Astrocyte (in vitro differentiated cells and primary cell): Measurements from ENCODE around the gene ORM1. TPM values are rescaled to one million over a fixed set of nuclear protein-coding genes. Genes with fewer than 3 reads are reported as not detected.

Experiments used
- DNase-seq: peaks from one replicate; pipeline ENCODE4 v3.0.0-alpha.2; 2010; ENCODE audit warnings: low read depth
- FAIRE-seq: peaks from 2 replicates; lab custom pipeline; 2011; peaks lifted over from hg19 to GRCh38; lab: Jason Lieb, UNC
- H2AFZ ChIP-seq: 2 replicates; pipeline ENCODE4 v1.6.0; 2012; ENCODE audit warnings: low read depth, low read length, inconsistent platforms
- H3K27ac ChIP-seq: 2 replicates; pipeline ENCODE4 v1.5.1; 2011; ENCODE audit warnings: low read depth, low read length, inconsistent platforms
- H3K27me3 ChIP-seq: 2 replicates; pipeline ENCODE4 v1.6.0; 2011; ENCODE audit warnings: low read length, inconsistent platforms; ENCODE audit not compliant: insufficient read depth
- H3K36me3 ChIP-seq: 2 replicates; pipeline ENCODE4 v1.5.1; 2011; ENCODE audit warnings: low read length, inconsistent platforms; ENCODE audit not compliant: insufficient read depth
- H3K4me1 ChIP-seq: 2 replicates; pipeline ENCODE4 v1.5.1; 2011; ENCODE audit warnings: low read length, inconsistent platforms; ENCODE audit not compliant: insufficient read depth
- H3K4me2 ChIP-seq: 2 replicates; pipeline ENCODE4 v1.6.0; 2012; ENCODE audit warnings: low read length, inconsistent platforms
- H3K4me3 ChIP-seq: 2 replicates; pipeline ENCODE4 v1.5.1; 2011; ENCODE audit warnings: low read depth, mild to moderate bottlenecking, low read length, inconsistent platforms; ENCODE audit not compliant: insufficient read depth
- H3K79me2 ChIP-seq: 2 replicates; pipeline ENCODE4 v1.6.0; 2012; ENCODE audit warnings: mild to moderate bottlenecking, low read length, inconsistent platforms; ENCODE audit not compliant: insufficient read depth
- H3K9ac ChIP-seq: 2 replicates; pipeline ENCODE4 v1.6.0; 2012; ENCODE audit warnings: mild to moderate bottlenecking, low read length, inconsistent platforms
- H3K9me3 ChIP-seq: 2 replicates; pipeline ENCODE4 v1.5.1; 2012; ENCODE audit warnings: low read depth, mild to moderate bottlenecking, low read length, inconsistent platforms; ENCODE audit not compliant: insufficient read depth
- H4K20me1 ChIP-seq: 2 replicates; pipeline ENCODE4 v1.6.0; 2012; ENCODE audit warnings: low read length, inconsistent platforms; ENCODE audit not compliant: insufficient read depth
- H3K27ac Mint-ChIP-seq: one replicate; pipeline ENCODE4 v1.8.0; 2021; ENCODE audit warnings: mild to moderate bottlenecking, mixed read lengths; ENCODE audit not compliant: unreplicated experiment
- H3K27me3 Mint-ChIP-seq: one replicate; pipeline ENCODE4 v1.8.0; 2021; ENCODE audit warnings: low read depth, mixed read lengths; ENCODE audit not compliant: unreplicated experiment
- H3K36me3 Mint-ChIP-seq: one replicate; pipeline ENCODE4 v1.8.0; 2021; ENCODE audit warnings: low read depth, mixed read lengths; ENCODE audit not compliant: unreplicated experiment
- H3K4me1 Mint-ChIP-seq: one replicate; pipeline ENCODE4 v1.8.0; 2021; ENCODE audit warnings: low read depth, mixed read lengths; ENCODE audit not compliant: unreplicated experiment
- H3K4me3 Mint-ChIP-seq: one replicate; pipeline ENCODE4 v1.8.0; 2021; ENCODE audit warnings: mild to moderate bottlenecking, moderate library complexity, mixed read lengths; ENCODE audit not compliant: unreplicated experiment
- H3K9me3 Mint-ChIP-seq: one replicate; pipeline ENCODE4 v1.8.0; 2021; ENCODE audit warnings: mild to moderate bottlenecking, mixed read lengths; ENCODE audit not compliant: unreplicated experiment
- CTCF ChIP-seq: IDR thresholded peaks from 2 replicates; pipeline ENCODE4 v1.5.1; 2011; ENCODE audit warnings: low read depth, mild to moderate bottlenecking, inconsistent platforms, low read length, moderate library complexity; ENCODE audit not compliant: insufficient read depth
- EZH2 ChIP-seq: IDR thresholded peaks from 2 replicates; pipeline ENCODE4 v1.6.1; 2012; ENCODE audit warnings: mild to moderate bottlenecking, low read length, inconsistent platforms; ENCODE audit not compliant: insufficient read depth
- total RNA-seq: library from RNA; stranded (reverse); gene quantifications from 2 replicates; pipeline ENCODE4 v1.2.1, GENCODE V29; 2021

Gene ORM1
- total RNA-seq, 1 donor from 2014 or later: not detected

- H3K27ac ChIP-seq: no peak overlapping the region
- H3K27ac Mint-ChIP-seq: peak overlapping the region; percentile 62
These were observed 35.7 kb upstream of the ORM1 start for GRCh38 chr9:114287001-114287762.

GRCh38 chr9:114287763-114288192, 35.1 kb upstream of the ORM1 start:
- no peaks in the 10 kb centered on the region for H3K9me3 Mint-ChIP-seq
- no peak overlapping the region for H3K4me3 Mint-ChIP-seq
- H4K20me1 ChIP-seq: no peaks in the 10 kb centered on the region
- FAIRE-seq (no peak), DNase-seq (no peak)
- no peaks in the 10 kb centered on the region for H3K27me3 ChIP-seq
- H3K9me3 ChIP-seq: no peaks in the 10 kb centered on the region
- peaks cover 35% of the 10 kb centered on the region for H3K4me1 Mint-ChIP-seq
- H3K27ac ChIP-seq: peak overlapping the region; percentile 34
- H2AFZ ChIP-seq: no peak overlapping the region
- H3K36me3 Mint-ChIP-seq: peaks cover 12% of the 10 kb centered on the region
- peaks cover 2% of the 10 kb centered on the region for H3K36me3 ChIP-seq
- H3K27me3 Mint-ChIP-seq: no peaks in the 10 kb centered on the region
- peaks cover 39% of the 10 kb centered on the region for H3K4me1 ChIP-seq
- no peaks in the 10 kb centered on the region for H3K79me2 ChIP-seq
- H3K27ac Mint-ChIP-seq: peak overlapping the region; percentile 62
- peak overlapping the region; percentile 45 for H3K4me2 ChIP-seq
- TF ChIP-seq CTCF (no peak), EZH2 (no peak)
- H3K9ac ChIP-seq: peak overlapping the region; percentile 17
- no peak overlapping the region for H3K4me3 ChIP-seq

More at GRCh38 chr9:114287001-114287762, 35.7 kb upstream of the ORM1 start:
- no peak for FAIRE-seq
- Mint-ChIP-seq H3K4me1 (peaks cover 39% of the 10 kb centered on the region), H3K36me3 (peaks cover 7% of the 10 kb centered on the region), H3K9me3 (no peaks in the 10 kb centered on the region), H3K4me3 (no peak overlapping the region), H3K27me3 (no peaks in the 10 kb centered on the region)
- TF ChIP-seq CTCF (no peak), EZH2 (no peak)
- Histone ChIP-seq H2AFZ (no peak overlapping the region), H4K20me1 (no peaks in the 10 kb centered on the region), H3K36me3 (no peaks in the 10 kb centered on the region), H3K9ac (no peak overlapping the region), H3K9me3 (no peaks in the 10 kb centered on the region), H3K79me2 (no peaks in the 10 kb centered on the region), H3K27me3 (no peaks in the 10 kb centered on the region), H3K4me3 (no peak overlapping the region), H3K4me2 (no peak overlapping the region), H3K4me1 (peaks cover 45% of the 10 kb centered on the region)
- DNase-seq: no peak
